ENCODE measurements around the gene WDR1. TPM values are rescaled to one million over a fixed set of nuclear protein-coding genes. Genes with fewer than 3 reads are reported as not detected.

The WDR1 gene
- total and polyA plus RNA-seq, 10 of the 15 experiments (the other 5 are each of a cell fraction or from before 2014, with no cell fraction given): 28.5 to 397 (median 290) TPM

DNA sequence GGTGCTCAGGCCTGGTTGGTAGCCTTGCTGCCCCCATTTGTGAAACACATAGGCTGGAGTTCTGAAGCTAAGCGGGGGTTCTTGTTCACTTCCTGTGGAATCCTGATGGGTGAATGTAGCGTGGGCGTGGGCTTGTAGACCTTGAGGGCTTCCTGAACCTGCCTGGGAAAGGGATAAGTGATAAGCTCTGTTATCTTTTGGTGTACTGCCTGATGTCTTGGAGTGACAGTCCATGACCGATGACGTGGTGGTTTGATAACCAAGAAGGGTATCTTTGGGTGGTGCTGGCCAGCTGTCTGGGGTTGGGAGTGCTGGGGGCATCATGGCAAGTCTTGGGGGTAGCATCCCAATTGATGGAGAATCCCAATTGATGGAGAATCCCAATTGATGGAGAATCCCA is 17.5 kb upstream of the WDR1 start:
- Histone ChIP-seq H3K9me3 (replicated peaks; ENCODE audit: control insufficient read depth, insufficient read depth, low read length) (no peaks in the 10 kb centered on the region; the same call in 1 of the 3 replicates), H4K20me1 (ENCODE audit: control insufficient read depth, insufficient read depth) (no peaks in the 10 kb centered on the region), H3K36me3 (ENCODE audit: control insufficient read depth in 2 of 2, insufficient read depth in 2 of 2, low read length in 1 of 2) (no peaks in the 10 kb centered on the region), H3K27ac (ENCODE audit: control insufficient read depth, insufficient read depth) (no peak overlapping the region), H3K79me2 (ENCODE audit: control insufficient read depth, insufficient read depth, low read length) (no peaks in the 10 kb centered on the region), H2AFZ (ENCODE audit: control insufficient read depth, low read depth, low read length) (no peak overlapping the region), H3K4me2 (ENCODE audit: control insufficient read depth, insufficient read depth) (no peak overlapping the region), H3K4me3 (no peak overlapping the region), H3K27me3 (replicated peaks in 1 of 2; ENCODE audit: control insufficient read depth in 2 of 2, insufficient read depth in 2 of 2, low read length in 1 of 2) (no peaks in the 10 kb centered on the region; a peak in 1 of 4 replicates), H3K4me1 (ENCODE audit: control insufficient read depth, insufficient read depth, low read length) (no peaks in the 10 kb centered on the region), H3K9ac (ENCODE audit: control insufficient read depth, insufficient read depth, low read length) (no peak overlapping the region)
- ChIA-PET RAD21 (ENCODE audit: unreplicated experiment) (no interaction called here), CTCF (no interaction called here), SMC1A (ENCODE audit: uncharacterized antibody, unreplicated experiment) (no interaction called here), POLR2A (no interaction called here)
- DNase-seq (ENCODE audit: low read depth, low spot score) (no peak), FAIRE-seq (no peak), ATAC-seq (no peak)
- BruUV-seq (replicated peaks): no TSS peak
- intact Hi-C loops (cut with micrococcal nuclease; ENCODE audit: unreplicated experiment): no loop called here
- in situ Hi-C loops (cut with MboI): no loop called here
- no peak for TF ChIP-seq NBN (IDR thresholded peaks at IDR 0.05)
- no peak for TF ChIP-seq ZZZ3 (IDR thresholded peaks at IDR 0.05; ENCODE audit: control insufficient read depth, insufficient read length, low read depth)
- TF ChIP-seq NR2C2 (IDR thresholded peaks at IDR 0.05; ENCODE audit: borderline replicate concordance, control insufficient read depth, insufficient read length, low read depth): no peak
- no peak for TF ChIP-seq RFX5 (IDR thresholded peaks at IDR 0.05; ENCODE audit: low read depth, low read length)
- TF ChIP-seq SMARCA5 (IDR thresholded peaks at IDR 0.05): no peak
- no peak for TF ChIP-seq CBFB (IDR thresholded peaks at IDR 0.05; ENCODE audit: low read depth)
- no peak for TF ChIP-seq EP300 (IDR thresholded peaks at IDR 0.05; ENCODE audit: borderline replicate concordance in 1 of 2, control insufficient read depth in 1 of 2, low read depth in 2 of 2, low read length in 2 of 2)
- TF ChIP-seq, protein P1, sequence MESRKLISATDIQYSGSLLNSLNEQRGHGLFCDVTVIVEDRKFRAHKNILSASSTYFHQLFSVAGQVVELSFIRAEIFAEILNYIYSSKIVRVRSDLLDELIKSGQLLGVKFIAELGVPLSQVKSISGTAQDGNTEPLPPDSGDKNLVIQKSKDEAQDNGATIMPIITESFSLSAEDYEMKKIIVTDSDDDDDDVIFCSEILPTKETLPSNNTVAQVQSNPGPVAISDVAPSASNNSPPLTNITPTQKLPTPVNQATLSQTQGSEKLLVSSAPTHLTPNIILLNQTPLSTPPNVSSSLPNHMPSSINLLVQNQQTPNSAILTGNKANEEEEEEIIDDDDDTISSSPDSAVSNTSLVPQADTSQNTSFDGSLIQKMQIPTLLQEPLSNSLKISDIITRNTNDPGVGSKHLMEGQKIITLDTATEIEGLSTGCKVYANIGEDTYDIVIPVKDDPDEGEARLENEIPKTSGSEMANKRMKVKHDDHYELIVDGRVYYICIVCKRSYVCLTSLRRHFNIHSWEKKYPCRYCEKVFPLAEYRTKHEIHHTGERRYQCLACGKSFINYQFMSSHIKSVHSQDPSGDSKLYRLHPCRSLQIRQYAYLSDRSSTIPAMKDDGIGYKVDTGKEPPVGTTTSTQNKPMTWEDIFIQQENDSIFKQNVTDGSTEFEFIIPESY (IDR thresholded peaks at IDR 0.05): no peak
- WGBS (ENCODE audit: insufficient coverage, insufficient replicate concordance, low lambda C conversion rate, missing lambda C conversion rate): 46% methylated on average over 5 of the region's 5 CpGs

Data from GM12878 (cell line).